Activated T-cell treated with anti-CD3 and anti-CD28 coated beads, Interleukin-2, amount 50 U/mL, for 4 hours (primary cell): Measurements from ENCODE around the gene FAM120A. TPM values are rescaled to one million over a fixed set of nuclear protein-coding genes. Genes with fewer than 3 reads are reported as not detected.

Experiments
- ATAC-seq, 2 donors: fragments of 200-7000 bp; cut with Tn5 transposase; one replicate each; pipeline ENCODE4 v1.10.0; 2021
- DNase-seq: peaks from one replicate; pipeline ENCODE4 v3.0.0-alpha.2; 2020
- H3K27me3 Mint-ChIP-seq: one replicate; pipeline ENCODE4 v1.8.0; 2021; ENCODE audit warnings: low read depth, mixed read lengths
- H3K36me3 Mint-ChIP-seq: one replicate; pipeline ENCODE4 v1.8.0; 2022; ENCODE audit warnings: mixed read lengths; ENCODE audit not compliant: insufficient read depth
- H3K4me1 Mint-ChIP-seq: one replicate; pipeline ENCODE4 v1.8.0; 2021; ENCODE audit warnings: low read depth, mixed read lengths
- H3K4me3 Mint-ChIP-seq: one replicate; pipeline ENCODE4 v1.8.0; 2021; ENCODE audit warnings: mild to moderate bottlenecking, moderate library complexity, mixed read lengths
- H3K9me3 Mint-ChIP-seq: one replicate; pipeline ENCODE4 v1.8.0; 2021; ENCODE audit warnings: mixed read lengths
- total RNA-seq, 3 donors: library from RNA; stranded (reverse); gene quantifications; one replicate each; pipeline ENCODE4 v1.2.1, GENCODE V29; 2021

Gene FAM120A
- total RNA-seq, 3 donors from 2014 or later, result 116 to 124 (median 123) TPM

- H3K9me3 Mint-ChIP-seq, result peaks cover 10% of the 10 kb centered on the region
- peaks cover 41% of the 10 kb centered on the region for H3K4me1 Mint-ChIP-seq
- H3K36me3 Mint-ChIP-seq, result peaks cover 13% of the 10 kb centered on the region
- H3K4me3 Mint-ChIP-seq, result no peak overlapping the region
- ATAC-seq (no peak), DNase-seq (no peak)
- no peaks in the 10 kb centered on the region for H3K27me3 Mint-ChIP-seq
Measured at GRCh38 chr9:93586290-93587057, 135.0 kb downstream of the FAM120A start.

GRCh38 chr9:93587284-93587650, 135.8 kb downstream of the FAM120A start:
- Mint-ChIP-seq H3K27me3 (no peaks in the 10 kb centered on the region), H3K4me3 (no peak overlapping the region), H3K9me3 (peaks cover 10% of the 10 kb centered on the region), H3K36me3 (peaks cover 13% of the 10 kb centered on the region), H3K4me1 (peaks cover 44% of the 10 kb centered on the region)
- DNase-seq, result no peak
- no peak for ATAC-seq

- DNase-seq, result no peak
- no peaks in the 10 kb centered on the region for H3K27me3 Mint-ChIP-seq
- peaks cover 13% of the 10 kb centered on the region for H3K36me3 Mint-ChIP-seq
- peaks cover 42% of the 10 kb centered on the region for H3K4me1 Mint-ChIP-seq
- no peak for ATAC-seq
- no peak overlapping the region for H3K4me3 Mint-ChIP-seq
- H3K9me3 Mint-ChIP-seq, result peaks cover 10% of the 10 kb centered on the region
Measured at GRCh38 chr9:93587651-93588347, 136.3 kb downstream of the FAM120A start.

- no peak for DNase-seq
- peaks cover 10% of the 10 kb centered on the region for H3K36me3 Mint-ChIP-seq
- H3K4me1 Mint-ChIP-seq, result peaks cover 40% of the 10 kb centered on the region
- H3K27me3 Mint-ChIP-seq, result no peaks in the 10 kb centered on the region
- peaks cover 6% of the 10 kb centered on the region for H3K9me3 Mint-ChIP-seq
- ATAC-seq, result no peak
- no peak overlapping the region for H3K4me3 Mint-ChIP-seq
Measured at GRCh38 chr9:93588641-93589609, 137.4 kb downstream of the FAM120A start.

- ATAC-seq (no peak), DNase-seq (no peak)
- H3K36me3 Mint-ChIP-seq, result peaks cover 5% of the 10 kb centered on the region
- no peaks in the 10 kb centered on the region for H3K27me3 Mint-ChIP-seq
- H3K4me3 Mint-ChIP-seq, result no peak overlapping the region
- no peaks in the 10 kb centered on the region for H3K9me3 Mint-ChIP-seq
- peaks cover 40% of the 10 kb centered on the region for H3K4me1 Mint-ChIP-seq
Measured at GRCh38 chr9:93589688-93590087, 138.2 kb downstream of the FAM120A start.

GRCh38 chr9:93590609-93591234, 139.2 kb downstream of the FAM120A start:
- Mint-ChIP-seq H3K9me3 (no peaks in the 10 kb centered on the region), H3K4me3 (no peak overlapping the region), H3K4me1 (peaks cover 40% of the 10 kb centered on the region), H3K27me3 (no peaks in the 10 kb centered on the region), H3K36me3 (no peaks in the 10 kb centered on the region)
- ATAC-seq (no peak), DNase-seq (no peak)

GRCh38 chr9:93591301-93592007, 140.0 kb downstream of the FAM120A start:
- ATAC-seq (no peak), DNase-seq (no peak)
- no peak overlapping the region for H3K4me3 Mint-ChIP-seq
- no peaks in the 10 kb centered on the region for H3K9me3 Mint-ChIP-seq
- no peaks in the 10 kb centered on the region for H3K36me3 Mint-ChIP-seq
- H3K27me3 Mint-ChIP-seq, result no peaks in the 10 kb centered on the region
- H3K4me1 Mint-ChIP-seq, result peaks cover 45% of the 10 kb centered on the region

- Mint-ChIP-seq H3K4me1 (peaks cover 40% of the 10 kb centered on the region), H3K4me3 (no peak overlapping the region)
- no peak for ATAC-seq
Measured at GRCh38 chr9:93592008-93592642, 140.6 kb downstream of the FAM120A start.

GRCh38 chr9:93592643-93593021, 141.1 kb downstream of the FAM120A start:
- no peak for DNase-seq
- peak in 1 of 2 donors; percentile 28 for ATAC-seq
- Mint-ChIP-seq H3K9me3 (no peaks in the 10 kb centered on the region), H3K4me3 (no peak overlapping the region), H3K27me3 (no peaks in the 10 kb centered on the region), H3K36me3 (no peaks in the 10 kb centered on the region), H3K4me1 (peaks cover 43% of the 10 kb centered on the region)

More at GRCh38 chr9:93592008-93592642, 140.6 kb downstream of the FAM120A start:
- no peak for DNase-seq
- no peaks in the 10 kb centered on the region for H3K9me3 Mint-ChIP-seq
- H3K27me3 Mint-ChIP-seq, result no peaks in the 10 kb centered on the region
- H3K36me3 Mint-ChIP-seq, result no peaks in the 10 kb centered on the region

GRCh38 chr9:93593144-93593658, 141.7 kb downstream of the FAM120A start:
- Mint-ChIP-seq H3K4me3 (no peak overlapping the region), H3K9me3 (no peaks in the 10 kb centered on the region), H3K27me3 (no peaks in the 10 kb centered on the region), H3K4me1 (peaks cover 46% of the 10 kb centered on the region), H3K36me3 (no peaks in the 10 kb centered on the region)
- DNase-seq (no peak), ATAC-seq (no peak)

GRCh38 chr9:93594041-93594756, 142.7 kb downstream of the FAM120A start:
- H3K4me1 Mint-ChIP-seq, result peaks cover 50% of the 10 kb centered on the region
- ATAC-seq, result no peak
- H3K9me3 Mint-ChIP-seq, result no peaks in the 10 kb centered on the region
- no peak overlapping the region for H3K4me3 Mint-ChIP-seq
- no peaks in the 10 kb centered on the region for H3K36me3 Mint-ChIP-seq
- no peaks in the 10 kb centered on the region for H3K27me3 Mint-ChIP-seq
- DNase-seq, result no peak

GRCh38 chr9:93595461-93595860, 144.0 kb downstream of the FAM120A start:
- H3K36me3 Mint-ChIP-seq, result no peaks in the 10 kb centered on the region
- no peak for ATAC-seq
- no peaks in the 10 kb centered on the region for H3K9me3 Mint-ChIP-seq
- H3K4me3 Mint-ChIP-seq, result no peak overlapping the region
- peaks cover 52% of the 10 kb centered on the region for H3K4me1 Mint-ChIP-seq
- no peak for DNase-seq
- no peaks in the 10 kb centered on the region for H3K27me3 Mint-ChIP-seq
